CD4-positive, alpha-beta T cell treated with Interleukin-2 at 100 ng/mL for 4 hours (primary cell): Measurements from ENCODE around the gene MALL.
"Not testable (repeated sequence)": the region's sequence is repeated elsewhere in the genome, so short reads cannot be mapped to it uniquely, and the experiment has no call there.

Experiments used
- DNase-seq: peaks from one replicate; pipeline ENCODE4 v3.0.0-alpha.2; 2020; ENCODE audit warnings: low spot score

MALL gene

DNA sequence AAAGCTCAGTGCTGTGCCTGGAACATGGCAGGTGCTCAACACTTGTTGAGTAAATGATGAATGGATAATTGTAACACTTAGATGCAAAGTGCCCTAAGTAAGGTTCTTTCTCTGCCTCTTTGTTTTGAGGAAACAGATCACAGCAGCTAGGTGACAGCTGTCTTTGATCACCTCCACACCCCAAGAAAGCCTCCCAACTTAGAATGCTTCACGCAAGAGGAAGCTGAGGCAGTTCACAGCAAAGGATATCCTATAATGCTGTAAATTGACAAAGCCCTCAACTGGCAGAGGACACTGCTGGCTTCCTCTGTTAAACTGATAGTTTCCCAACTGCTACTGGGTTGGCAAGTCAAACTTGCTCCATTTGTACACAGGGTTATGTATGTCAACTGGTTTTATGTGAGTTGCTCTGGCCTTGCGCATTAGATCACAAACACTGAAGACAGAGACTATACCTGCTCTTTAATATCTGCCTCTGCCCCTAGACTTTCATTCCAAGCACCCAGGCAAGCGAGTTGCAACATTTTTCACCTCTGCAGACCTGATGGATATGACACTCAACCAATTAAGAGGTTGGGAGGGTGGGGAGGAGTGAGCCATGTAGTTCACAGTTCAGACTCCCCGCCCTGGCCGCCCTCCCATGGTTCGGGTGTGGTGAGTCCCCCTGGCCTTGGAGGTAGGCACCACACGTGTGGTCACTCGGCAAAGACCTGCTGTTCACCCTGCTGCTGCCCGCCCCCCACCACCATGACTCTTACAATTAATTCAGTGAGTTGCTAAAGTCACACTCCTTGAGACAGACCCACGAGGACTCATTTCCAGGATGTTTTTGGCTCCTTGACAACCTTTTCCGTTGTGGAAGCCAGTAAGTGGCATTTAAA, 4.8 kb upstream of the MALL start:
- no peak for DNase-seq

DNA sequence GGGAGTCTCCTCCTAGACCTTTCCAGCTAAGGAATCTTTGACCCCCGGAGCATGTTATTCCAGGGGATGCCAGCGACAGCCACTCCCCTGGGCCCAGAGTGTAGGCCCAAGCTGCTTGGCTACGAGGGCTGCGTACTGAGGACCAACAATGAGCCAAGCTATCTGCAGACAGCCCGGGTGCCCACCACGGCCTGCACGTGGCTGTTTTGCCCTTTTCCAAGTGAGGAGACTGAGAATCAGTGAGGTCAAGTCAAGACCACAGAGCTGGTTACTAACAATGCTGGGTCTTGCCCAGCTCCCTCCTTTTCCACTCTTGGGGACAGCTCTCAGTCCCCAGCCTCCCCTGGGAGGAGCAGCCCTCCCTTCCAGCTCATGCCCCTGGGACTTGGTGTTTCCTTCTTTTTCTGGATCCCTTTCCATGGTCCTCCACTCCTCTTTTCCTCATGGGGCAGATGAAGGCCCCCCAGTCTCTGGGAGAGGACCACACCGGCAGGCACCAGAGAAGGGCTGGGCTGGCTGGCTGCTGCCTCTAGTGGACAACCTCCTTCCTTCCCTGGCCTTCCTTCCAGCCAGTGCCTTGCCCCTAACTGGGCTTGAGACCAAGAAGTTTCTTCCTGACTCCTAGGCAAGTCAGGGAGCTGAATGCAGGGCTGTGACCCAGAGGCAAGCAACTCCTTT, 550 bp upstream of the MALL start:
- no peak for DNase-seq

DNA sequence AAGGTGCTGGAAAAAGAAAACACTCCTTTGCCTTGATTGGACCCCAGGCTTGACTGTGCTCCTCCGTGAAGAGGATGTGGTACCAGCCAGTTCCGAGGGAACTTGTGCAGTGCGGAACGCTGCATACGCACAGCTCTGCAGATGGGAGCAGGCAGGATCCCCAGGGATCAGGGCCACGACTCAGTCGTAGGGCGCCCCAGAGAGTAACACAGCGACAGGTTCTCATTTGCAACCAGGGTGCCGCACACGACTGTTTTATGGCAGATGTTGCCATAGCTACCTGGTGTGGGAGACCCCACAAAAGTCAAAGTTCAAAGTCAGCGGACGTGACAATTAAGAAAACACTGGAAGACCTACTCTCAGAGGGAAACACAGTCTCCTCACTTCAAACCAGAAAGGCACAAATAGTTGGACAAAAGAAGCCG, 779 bp downstream of the MALL start:
- DNase-seq: no peak

DNA sequence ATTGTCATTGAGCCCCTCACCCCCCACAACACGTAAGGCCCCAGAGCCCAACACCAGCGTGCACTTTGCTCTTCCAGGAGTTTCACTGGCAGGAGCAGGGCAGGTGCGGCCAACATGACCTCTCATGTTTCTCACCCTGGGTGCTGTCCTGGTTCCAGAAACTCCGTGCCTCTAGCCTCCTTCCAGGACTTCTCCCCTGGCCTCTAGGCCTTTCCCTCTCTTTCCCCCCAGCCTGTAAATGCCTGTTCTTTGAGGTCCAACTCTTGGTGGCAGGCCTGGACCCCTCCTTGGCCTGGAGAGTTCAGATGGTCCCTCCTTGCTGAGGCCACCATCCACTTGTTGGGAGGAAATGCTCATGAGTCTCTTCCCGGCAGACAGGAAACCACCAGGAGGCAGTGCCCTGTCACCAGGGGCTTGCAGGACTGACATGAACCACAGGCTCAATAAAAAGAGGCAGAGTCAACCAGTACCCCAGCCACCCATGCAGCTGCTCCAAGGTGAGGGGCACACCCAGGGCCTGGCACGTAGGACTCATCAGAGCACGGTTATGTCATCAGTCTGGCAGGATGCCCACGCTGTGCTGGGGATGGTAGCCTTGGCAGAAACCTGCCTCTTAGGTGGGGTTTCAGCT, 1.5 kb downstream of the MALL start:
- no peak for DNase-seq

DNA sequence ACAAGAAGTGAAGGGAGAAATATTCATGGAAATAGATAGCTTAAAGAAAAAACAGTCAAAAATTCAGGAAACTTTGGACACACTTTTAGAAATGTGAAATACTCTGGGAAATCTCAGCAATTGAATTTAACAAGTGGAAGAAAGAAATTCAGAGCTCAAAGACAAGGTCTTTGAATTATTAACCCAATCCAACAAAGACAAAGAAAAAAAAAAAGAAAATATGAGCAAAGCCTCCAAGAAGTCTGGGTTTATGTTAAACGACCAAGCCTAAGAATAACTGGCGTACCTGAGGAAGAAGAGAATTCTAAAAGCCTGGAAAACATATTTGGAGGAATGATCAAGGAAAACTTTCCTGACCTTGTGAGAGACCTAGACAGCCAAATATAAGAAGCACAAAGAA, 7.3 kb downstream of the MALL start:
- DNase-seq: not testable (repeated sequence)

DNA sequence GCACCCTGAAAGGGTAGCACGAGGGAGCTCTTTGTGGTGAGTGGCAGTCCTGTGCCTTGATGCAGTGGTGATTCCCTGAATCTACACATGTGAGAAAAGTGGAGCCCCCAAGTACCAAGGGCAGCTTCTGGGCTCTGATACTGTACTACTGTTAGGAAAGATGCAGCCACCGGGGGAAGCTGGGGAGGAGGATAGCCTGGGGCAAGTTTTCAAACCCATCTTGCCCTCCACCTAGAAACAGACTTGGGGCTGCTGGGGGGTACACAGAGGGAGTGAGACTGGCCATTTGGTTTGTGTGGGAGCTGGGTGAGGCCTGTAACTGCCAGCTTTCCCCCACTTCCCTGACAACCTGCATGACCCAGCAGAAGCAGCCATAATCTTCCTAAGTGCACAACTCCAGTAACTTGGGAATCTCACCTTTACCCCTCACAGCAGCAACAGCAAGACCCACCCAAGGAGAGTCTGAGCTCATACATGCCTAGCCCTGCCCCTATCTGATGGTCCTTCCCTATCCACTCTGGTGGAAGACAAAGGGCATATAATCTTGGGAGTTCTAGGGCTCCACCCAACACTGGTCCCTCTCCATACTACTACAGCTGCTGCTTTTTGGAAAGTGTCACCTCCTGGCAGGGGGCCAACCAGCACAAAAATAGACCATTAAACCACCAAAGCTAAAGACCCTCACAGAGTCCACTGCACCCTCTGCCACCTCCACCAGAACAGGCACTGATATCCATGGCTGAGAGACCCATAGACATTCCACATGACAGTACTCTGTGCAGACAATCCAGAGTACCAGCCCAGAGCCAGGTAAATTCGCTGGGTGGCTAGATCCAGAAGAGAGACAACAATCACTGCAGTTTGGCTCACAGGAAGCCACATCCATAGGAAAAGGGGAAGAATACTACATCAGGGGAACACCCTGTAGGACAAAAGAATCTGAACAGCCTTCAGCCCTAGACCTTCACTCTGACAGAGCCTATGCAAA, 8.2 kb downstream of the MALL start:
- no peak for DNase-seq

DNA sequence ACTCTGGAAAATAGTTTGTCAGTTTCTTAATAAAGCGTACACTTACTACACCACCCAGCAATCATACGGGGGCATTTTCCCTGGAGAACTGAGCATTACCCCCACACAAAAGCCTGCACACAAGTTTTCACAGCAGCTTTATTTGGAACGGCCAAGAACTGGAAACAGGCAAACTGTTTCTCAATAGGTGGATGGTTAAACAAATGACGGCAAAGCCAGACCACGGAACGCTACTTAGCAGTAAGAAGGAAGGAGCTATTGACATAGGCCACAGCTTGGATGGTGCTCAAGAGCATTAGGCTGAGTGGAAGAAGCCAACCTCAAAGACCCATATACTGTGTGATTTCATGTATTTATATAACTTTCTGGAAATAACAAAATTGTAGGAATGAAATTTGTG, 9.0 kb downstream of the MALL start:
- DNase-seq: no peak

DNA sequence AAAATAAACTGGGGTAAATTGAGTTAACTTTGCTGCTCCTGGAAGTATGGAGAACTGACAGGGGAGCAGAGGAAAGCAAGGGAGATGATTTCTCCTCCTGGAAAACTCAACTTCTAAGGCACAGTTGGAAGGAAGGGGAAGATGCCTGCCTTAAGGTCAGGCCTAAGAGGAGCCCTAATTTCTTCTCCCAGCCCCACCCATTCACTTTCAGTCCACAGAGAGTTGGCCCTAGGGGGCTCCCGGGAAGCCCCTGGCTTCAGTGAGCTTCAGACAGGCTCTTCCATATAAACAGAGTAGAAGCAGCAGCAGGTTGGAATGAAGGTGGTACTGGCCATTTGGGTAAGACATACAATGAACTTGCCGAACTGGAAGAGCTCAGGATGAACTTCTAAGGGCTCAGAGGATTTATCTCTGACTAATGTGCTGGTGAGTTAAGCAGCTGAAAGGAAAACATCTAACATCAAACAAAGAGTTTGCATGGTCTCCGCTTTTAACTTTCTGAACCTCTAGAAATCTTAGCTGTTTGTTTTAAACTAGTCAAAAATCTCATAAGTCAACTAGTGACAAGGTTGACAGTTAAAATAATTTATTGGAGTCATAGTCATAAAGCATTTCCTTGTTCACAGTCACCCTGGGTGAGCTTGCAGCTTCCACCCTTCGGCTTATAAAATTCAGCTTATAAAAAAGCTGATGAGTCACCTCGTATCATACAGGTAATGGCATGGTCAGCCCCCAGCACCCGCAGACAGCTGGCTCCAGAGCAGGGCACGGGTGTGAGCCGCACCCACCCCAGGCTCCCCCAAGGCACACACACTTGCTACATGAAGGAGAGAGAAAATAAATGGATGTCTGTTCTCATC, 9.8 kb downstream of the MALL start:
- DNase-seq: no peak

DNA sequence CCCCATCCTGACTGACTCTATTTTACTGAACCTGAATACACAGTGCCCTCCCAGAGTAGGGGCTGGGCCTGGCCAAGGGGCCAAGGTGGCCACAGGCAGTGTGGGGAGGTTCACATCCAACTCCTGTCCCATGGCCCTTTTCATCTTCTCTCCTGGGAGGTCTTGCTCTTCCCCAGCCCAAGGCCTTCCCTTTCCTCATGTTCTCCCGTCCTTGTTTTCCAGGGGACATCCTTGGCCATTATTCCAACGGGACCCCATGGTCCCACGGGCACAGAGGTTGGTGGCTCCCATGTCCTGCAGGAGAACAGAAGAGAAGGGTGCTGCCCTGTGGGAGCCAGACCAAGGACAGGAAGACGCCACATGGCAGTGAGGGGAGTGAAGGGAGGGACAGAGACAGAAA, 10.4 kb downstream of the MALL start:
- no peak for DNase-seq

DNA sequence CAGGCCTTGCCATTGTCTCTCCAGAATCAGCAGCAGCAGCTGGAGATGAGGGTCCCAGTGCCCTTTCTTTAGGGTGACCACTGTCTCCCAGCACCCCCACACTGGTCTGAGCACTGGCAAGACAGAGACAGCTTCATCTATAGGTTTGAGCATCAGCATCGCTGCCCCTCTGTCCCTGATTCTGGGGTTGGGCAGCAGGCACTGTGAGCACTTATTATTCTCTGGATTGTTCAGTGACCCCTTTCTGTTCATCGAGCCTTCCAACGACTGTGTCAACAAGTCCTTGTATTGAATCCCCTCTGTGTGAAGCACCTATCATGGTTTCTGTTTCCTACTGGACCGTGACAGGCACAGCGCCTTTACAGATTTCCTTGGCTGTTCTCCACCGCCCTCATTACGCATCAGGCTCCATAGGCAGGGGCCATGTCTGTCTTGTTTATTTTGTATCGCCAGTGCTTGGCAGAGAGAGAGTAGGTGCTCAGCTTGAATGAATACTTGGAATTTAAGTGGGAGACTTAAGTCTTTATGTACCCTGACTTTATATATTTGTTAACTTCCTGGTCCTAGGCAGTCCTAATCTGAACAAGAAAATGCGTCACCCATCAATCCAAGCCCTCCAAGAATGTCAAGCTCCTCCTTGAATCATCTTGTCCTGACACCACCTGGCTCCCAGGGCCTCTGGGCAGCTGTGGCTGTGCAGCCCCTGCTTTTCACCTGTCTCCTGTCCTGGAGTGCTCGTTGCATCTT, 11.4 kb downstream of the MALL start:
- no peak for DNase-seq

DNA sequence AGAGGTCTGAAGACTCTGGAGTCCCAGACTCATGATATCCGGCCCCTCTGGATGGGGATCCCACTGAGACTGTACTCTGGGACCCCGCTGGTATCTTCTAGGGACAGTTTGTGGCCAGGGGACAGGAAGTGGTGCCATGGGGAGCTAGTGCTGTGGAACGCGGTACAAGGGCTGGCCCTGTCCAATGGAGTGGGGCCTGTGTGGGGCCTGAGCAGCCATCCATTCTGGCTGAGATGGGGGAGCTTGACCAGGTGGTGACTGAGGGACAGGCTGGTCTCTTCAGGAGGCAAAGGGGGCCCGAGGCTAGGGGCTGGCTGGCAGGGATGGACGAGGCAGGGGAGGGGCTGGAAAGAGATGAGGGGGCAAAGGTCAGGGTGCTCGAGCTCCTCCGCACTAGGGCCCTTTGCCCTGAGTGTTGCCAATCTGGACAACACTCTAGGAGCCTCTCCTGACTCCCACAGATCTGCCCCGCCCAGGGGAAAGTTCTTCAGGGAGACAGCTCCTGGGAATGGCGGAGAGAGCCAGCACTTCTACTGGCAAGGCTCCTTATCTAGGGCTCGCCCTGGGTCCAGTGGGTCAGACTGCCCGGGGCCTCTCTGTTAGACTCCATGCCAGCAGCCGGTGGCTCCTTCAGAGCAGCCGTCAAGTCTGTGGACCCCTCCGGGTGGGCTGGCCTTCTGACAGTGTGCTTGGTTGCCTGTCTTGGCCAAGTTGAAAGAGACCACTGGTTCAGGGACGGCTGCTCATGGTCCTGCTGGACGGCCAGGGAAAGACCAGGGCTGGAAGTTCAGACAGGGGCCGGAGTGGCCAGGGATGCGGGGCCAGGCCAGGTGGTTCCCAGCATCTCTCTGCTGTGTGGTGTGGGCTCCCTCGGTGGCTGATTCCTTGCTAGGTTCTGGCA, 12.3 kb downstream of the MALL start:
- no peak for DNase-seq

DNA sequence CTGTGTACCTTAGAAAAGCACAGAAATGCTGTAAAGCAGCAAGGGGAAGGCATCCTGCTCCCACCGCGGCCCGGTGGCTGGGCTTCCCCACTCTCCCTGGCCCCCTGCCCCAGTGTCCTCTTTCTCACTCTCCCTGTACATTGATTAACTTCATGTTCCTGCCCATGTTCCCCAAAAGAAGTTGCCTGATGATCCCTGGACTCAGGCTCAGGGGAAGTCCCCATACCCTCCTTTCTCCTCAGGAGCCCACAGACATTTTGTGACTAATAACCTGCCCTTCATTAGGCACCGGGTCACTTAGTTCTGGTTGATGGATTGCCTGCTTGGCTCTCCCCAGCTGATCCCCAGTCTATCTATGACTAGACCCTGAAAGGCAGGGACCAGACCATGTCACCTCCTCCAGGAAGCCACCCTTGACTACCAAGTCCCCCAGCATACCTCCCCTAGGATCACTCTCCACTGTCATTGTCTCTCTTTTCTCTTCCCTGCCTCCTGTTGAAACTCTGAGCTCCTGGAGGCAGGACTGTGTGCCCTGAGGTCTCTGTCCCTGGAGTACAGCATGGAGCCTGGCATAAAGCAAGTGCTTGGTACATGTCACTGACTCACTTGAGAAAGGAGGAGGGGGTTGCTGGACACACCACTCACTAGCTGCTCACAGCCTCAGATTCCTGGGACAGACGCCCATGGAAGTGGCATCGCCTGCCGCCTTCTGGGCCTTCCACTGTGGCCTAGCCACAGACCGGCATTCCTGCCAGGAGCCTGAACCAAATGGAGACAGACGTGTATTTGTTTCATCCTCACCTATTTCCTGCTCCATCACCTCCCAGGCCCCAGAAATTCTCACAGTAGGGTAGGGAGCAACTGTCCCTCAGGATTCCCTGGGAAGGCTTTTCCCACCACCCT, 13.5 kb downstream of the MALL start:
- DNase-seq: no peak

DNA sequence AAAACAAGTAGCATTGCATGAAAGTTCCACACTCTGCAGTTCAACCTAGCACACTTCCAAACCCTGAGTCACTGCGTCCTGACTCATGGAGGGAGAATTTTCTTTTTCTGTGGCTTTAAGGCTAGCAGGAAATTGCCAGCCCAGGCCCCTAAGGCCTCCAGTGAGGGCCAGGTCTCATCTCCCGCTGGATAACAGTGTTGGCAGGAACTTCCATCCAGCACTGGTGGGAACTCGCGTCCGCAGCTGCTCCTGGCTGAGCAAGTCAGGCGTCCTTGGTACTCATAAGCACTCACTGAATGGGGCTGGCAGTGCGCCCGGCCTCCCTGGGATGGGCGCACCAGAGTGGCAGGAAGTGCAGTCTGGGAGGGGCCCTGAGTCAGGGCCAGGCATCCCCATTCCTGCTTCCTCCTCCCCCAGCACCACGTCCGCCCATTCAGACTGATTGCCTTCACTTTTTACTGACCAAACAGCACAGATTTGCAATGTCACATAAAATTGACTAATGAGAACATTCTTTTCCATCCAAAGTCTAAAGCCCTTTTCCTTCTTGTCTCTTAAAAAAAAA, 14.3 kb downstream of the MALL start:
- no peak for DNase-seq

DNA sequence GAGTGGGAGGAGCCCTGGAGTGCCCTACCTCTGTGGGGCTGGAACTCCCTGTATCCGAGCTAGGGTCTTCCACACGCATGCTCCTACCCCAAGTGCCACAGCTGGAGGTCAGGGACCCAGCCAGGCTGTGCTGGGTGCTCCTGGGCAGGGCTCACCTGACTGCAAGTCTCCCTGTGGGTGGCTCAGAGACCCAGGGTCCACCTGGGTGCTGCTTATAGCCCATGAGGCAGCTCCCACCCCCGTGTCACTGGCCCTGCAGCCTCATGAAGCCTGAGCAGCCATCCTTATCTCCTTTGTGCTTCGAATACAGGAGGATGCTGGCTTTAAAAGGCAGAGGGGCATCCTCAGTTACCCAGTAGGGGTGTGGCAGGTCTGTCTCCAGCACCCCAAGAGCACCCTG, 14.7 kb downstream of the MALL start:
- not testable (repeated sequence) for DNase-seq

DNA sequence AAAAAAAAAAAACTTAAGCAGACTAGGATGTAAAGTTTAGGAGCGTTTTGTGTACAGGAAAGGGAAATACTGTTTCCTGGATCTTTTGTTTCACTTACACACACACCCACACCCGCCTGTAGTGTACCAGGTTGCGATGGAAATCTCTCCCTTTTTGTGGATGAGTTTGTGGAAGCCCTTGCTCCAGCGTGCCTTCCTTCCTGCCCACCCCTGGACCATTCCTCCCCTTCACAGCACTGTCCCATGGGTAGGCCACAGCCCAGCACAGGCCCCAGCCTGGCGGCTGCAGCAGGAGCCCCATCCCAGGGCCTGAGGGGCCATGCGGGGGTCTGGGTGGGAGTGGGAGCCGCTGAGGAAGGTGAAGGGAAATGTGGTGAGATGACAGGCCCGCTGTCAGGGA, 15.1 kb downstream of the MALL start:
- no peak for DNase-seq

DNA sequence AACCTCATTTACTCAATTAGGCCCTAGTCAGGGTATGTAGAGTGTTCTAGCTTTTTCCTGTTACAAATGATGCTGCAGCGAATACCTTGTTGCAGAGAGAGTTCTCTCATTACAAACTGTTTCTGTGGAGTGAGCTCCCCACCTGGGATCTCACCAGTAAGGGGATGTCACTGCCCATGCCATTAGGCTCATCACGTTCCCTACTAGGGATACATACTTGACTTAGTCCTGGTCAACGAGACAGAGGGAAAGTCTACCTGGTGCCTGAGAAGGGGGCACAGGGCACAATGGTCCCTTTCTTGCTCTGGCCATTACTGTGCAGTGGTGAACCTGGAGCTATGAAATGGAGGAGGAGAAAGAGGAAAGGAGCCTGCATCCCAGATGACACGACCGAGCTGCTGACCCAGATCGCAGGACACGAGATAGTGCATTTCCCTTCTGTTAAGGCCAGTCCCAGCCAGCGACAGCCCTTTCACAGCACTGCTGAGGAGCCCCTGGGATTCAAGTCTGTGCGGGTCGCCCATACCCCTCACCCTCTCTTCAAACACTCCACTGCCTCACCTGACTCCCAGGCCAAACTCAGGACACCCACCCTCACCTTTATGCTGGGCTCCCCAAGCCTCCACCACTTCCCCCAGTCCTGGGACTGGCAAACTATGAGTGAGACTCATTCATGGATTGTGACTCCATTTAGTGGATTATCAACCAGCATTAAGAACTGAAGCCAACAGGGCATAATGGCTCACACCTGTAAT, 16.0 kb downstream of the MALL start:
- no peak for DNase-seq

DNA sequence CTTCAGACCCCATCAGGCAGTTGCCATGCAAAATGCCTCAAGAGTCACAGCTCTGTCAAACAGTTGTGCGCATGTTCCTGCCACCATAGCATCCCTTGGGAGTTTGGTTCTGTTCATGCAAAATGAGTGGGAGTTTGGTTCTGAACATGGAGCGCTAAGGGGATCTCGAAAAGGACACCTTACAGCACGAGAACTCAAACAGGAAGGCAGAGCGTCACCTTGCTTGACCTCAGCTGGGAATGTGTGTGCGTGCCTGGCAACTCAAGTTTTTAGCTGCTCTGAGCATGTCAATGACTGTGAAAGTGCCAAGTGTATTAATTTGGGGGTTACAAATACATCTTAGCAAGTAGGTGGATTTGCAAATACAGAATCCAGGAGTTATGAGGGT, 16.6 kb downstream of the MALL start:
- DNase-seq: no peak
